Stimulated activated CD8-positive, alpha-beta memory T cell treated with anti-CD3 and anti-CD28 coated beads, Interleukin-7, amount 100 ng/mL, for 1 hour (primary cell): ENCODE data around the gene LAMC3.

Experiments used
- DNase-seq, 2 donors: peaks; one replicate each; pipeline ENCODE4 v3.0.0-alpha.2; 2020; ENCODE audit warnings: low read depth in 2 of 2

The LAMC3 gene

GRCh38 chr9:131008909-131009618, at the start of gene LAMC3:
LAMC3 (plus strand) TSS chr9:131009174; CDS start chr9:131009215, 41 bp downstream.
- no peak for DNase-seq

GRCh38 chr9:130959809-130960334, 49.1 kb upstream of the LAMC3 start:
- DNase-seq, result no peak

- DNase-seq, result no peak
Observed at GRCh38 chr9:130960522-130961378, 48.2 kb upstream of the LAMC3 start.

GRCh38 chr9:130961511-130962300, 47.3 kb upstream of the LAMC3 start:
- DNase-seq, result no peak

GRCh38 chr9:130962418-130963316, 46.3 kb upstream of the LAMC3 start:
- DNase-seq, result no peak

- no peak for DNase-seq
Observed at GRCh38 chr9:130963337-130963908, 45.6 kb upstream of the LAMC3 start.

- DNase-seq, result no peak
Observed at GRCh38 chr9:130963916-130964315, 45.1 kb upstream of the LAMC3 start.

GRCh38 chr9:130965680-130966079, 43.3 kb upstream of the LAMC3 start:
- no peak for DNase-seq

- DNase-seq, result no peak
Observed at GRCh38 chr9:130970052-130970451, 38.9 kb upstream of the LAMC3 start.

- DNase-seq, result no peak
Observed at GRCh38 chr9:130970855-130971254, 38.1 kb upstream of the LAMC3 start.

- DNase-seq, result no peak
Observed at GRCh38 chr9:130971294-130971849, 37.6 kb upstream of the LAMC3 start.

GRCh38 chr9:130972277-130972956, 36.6 kb upstream of the LAMC3 start:
- DNase-seq, result no peak

GRCh38 chr9:130972957-130973685, 35.9 kb upstream of the LAMC3 start:
- no peak for DNase-seq

GRCh38 chr9:130973686-130974281, 35.2 kb upstream of the LAMC3 start:
- no peak for DNase-seq

GRCh38 chr9:130974697-130975096, 34.3 kb upstream of the LAMC3 start:
- DNase-seq, result no peak

- no peak for DNase-seq
Observed at GRCh38 chr9:130975156-130975555, 33.8 kb upstream of the LAMC3 start.

GRCh38 chr9:130975932-130976841, 32.8 kb upstream of the LAMC3 start:
- DNase-seq, result no peak
